ENCODE measurements around the gene WNT9B.
A peak's percentile ranks its signal among the peaks of the same experiment; 100 is the strongest.

Gene WNT9B

GRCh38 chr17:46922804-46923635, 71.6 kb downstream of the WNT9B start, which contains the start of gene GOSR2:
GOSR2 (plus strand) TSS chr17:46923160; CDS start chr17:46923193, 33 bp downstream.
- Histone ChIP-seq H3K27me3 (peaks cover 11% of the 10 kb centered on the region), H3K36me3 (no peaks in the 10 kb centered on the region), H3K9me3 (no peaks in the 10 kb centered on the region), H3K27ac (peak within 1 kb of the TSS; percentile 68), H3K4me1 (ENCODE audit: control insufficient read depth in 1 of 2, insufficient read depth in 1 of 2, low read depth in 1 of 2, low read length in 1 of 2) (peaks cover 12 to 15% of the 10 kb centered on the region in 2 experiments), H3K4me3 (ENCODE audit: low read depth in 1 of 2, low read length in 1 of 2) (peak within 1 kb of the TSS; percentile 68 to 81)
- no peak for TF ChIP-seq CTCF (IDR thresholded peaks at IDR 0.05)

GRCh38 chr17:46925185-46925868, 73.9 kb downstream of the WNT9B start:
- H3K36me3 ChIP-seq, result peaks cover 4% of the 10 kb centered on the region
- H3K4me1 ChIP-seq (ENCODE audit: control insufficient read depth in 1 of 2, insufficient read depth in 1 of 2, low read depth in 1 of 2, low read length in 1 of 2), result peaks cover 12 to 15% of the 10 kb centered on the region in 2 experiments
- TF ChIP-seq CTCF (IDR thresholded peaks at IDR 0.05), result no peak
- H3K4me3 ChIP-seq (ENCODE audit: low read depth in 1 of 2, low read length in 1 of 2), result no peak overlapping the region
- H3K27me3 ChIP-seq, result peaks cover 6% of the 10 kb centered on the region
- H3K27ac ChIP-seq, result no peak overlapping the region
- H3K9me3 ChIP-seq, result no peaks in the 10 kb centered on the region

GRCh38 chr17:46928467-46929261, 77.3 kb downstream of the WNT9B start:
- Histone ChIP-seq H3K27ac (no peak overlapping the region), H3K27me3 (no peaks in the 10 kb centered on the region), H3K4me3 (ENCODE audit: low read depth in 1 of 2, low read length in 1 of 2) (no peak overlapping the region), H3K36me3 (peaks cover 38% of the 10 kb centered on the region), H3K4me1 (ENCODE audit: control insufficient read depth in 1 of 2, insufficient read depth in 1 of 2, low read depth in 1 of 2, low read length in 1 of 2) (peaks cover 6 to 7% of the 10 kb centered on the region in 2 experiments), H3K9me3 (no peaks in the 10 kb centered on the region)
- no peak for TF ChIP-seq CTCF (IDR thresholded peaks at IDR 0.05)

- Histone ChIP-seq H3K9me3 (no peaks in the 10 kb centered on the region), H3K4me1 (ENCODE audit: control insufficient read depth in 1 of 2, insufficient read depth in 1 of 2, low read depth in 1 of 2, low read length in 1 of 2) (no peaks in the 10 kb centered on the region), H3K4me3 (ENCODE audit: low read depth in 1 of 2, low read length in 1 of 2) (no peak overlapping the region), H3K27ac (no peak overlapping the region), H3K27me3 (no peaks in the 10 kb centered on the region), H3K36me3 (peaks cover 45% of the 10 kb centered on the region)
- no peak for TF ChIP-seq CTCF (IDR thresholded peaks at IDR 0.05)
Measured at GRCh38 chr17:46929413-46929812, 78.0 kb downstream of the WNT9B start.

- no peak overlapping the region for H3K27ac ChIP-seq
Measured at GRCh38 chr17:46930051-46930450, 78.7 kb downstream of the WNT9B start.

More at GRCh38 chr17:46930051-46930450, 78.7 kb downstream of the WNT9B start:
- no peak for TF ChIP-seq CTCF (IDR thresholded peaks at IDR 0.05)
- H3K27me3 ChIP-seq, result no peaks in the 10 kb centered on the region
- no peaks in the 10 kb centered on the region for H3K9me3 ChIP-seq
- H3K4me3 ChIP-seq (ENCODE audit: low read depth in 1 of 2, low read length in 1 of 2), result no peak overlapping the region
- no peaks in the 10 kb centered on the region for H3K4me1 ChIP-seq (ENCODE audit: control insufficient read depth in 1 of 2, insufficient read depth in 1 of 2, low read depth in 1 of 2, low read length in 1 of 2)
- H3K36me3 ChIP-seq, result peaks cover 52% of the 10 kb centered on the region

Measured in neutrophil (primary cell).